Hepatocyte (in vitro differentiated cells): ENCODE data around the gene MIPOL1. TPM values are rescaled to one million over a fixed set of nuclear protein-coding genes. Genes with fewer than 3 reads are reported as not detected.

Source experiments
- DNase-seq: peaks from one replicate; pipeline ENCODE4 v3.0.0-alpha.2; 2016; ENCODE audit warnings: low spot score
- H2AFZ ChIP-seq: fragments of 200-600 bp; sonication (generic); 2 replicates; pipeline ENCODE4 v1.6.0; 2016; ENCODE audit warnings: antibody characterized with exemption, mild to moderate bottlenecking
- H3K27ac ChIP-seq: fragments of 200-600 bp; sonication (generic); 2 replicates; pipeline ENCODE4 v1.5.1; 2016; ENCODE audit warnings: mild to moderate bottlenecking
- H3K27me3 ChIP-seq: fragments of 200-600 bp; sonication (generic); 2 replicates; pipeline ENCODE4 v1.6.1; 2016
- H3K36me3 ChIP-seq: fragments of 200-600 bp; sonication (generic); replicated peaks from 2 replicates; pipeline ENCODE4 v1.5.1; 2016; ENCODE audit warnings: low read depth; ENCODE audit not compliant: insufficient read depth
- H3K4me1 ChIP-seq: fragments of 200-600 bp; sonication (generic); 2 replicates; pipeline ENCODE4 v1.5.1; 2016; ENCODE audit warnings: mild to moderate bottlenecking, moderate library complexity; ENCODE audit not compliant: insufficient read depth
- H3K4me2 ChIP-seq: fragments of 200-600 bp; sonication (generic); 2 replicates; pipeline ENCODE4 v1.6.0; 2016
- H3K4me3 ChIP-seq: fragments of 200-600 bp; sonication (generic); 2 replicates; pipeline ENCODE4 v1.5.1; 2016; ENCODE audit warnings: mild to moderate bottlenecking
- H3K79me2 ChIP-seq: fragments of 200-600 bp; sonication (generic); 2 replicates; pipeline ENCODE4 v1.6.0; 2017; ENCODE audit warnings: mild to moderate bottlenecking
- H3K9me2 ChIP-seq: fragments of 200-600 bp; sonication (generic); replicated peaks from 2 replicates; pipeline ENCODE4 v1.6.0; 2017; ENCODE audit warnings: mild to moderate bottlenecking; ENCODE audit not compliant: insufficient read depth
- H3K9me3 ChIP-seq: fragments of 200-600 bp; sonication (generic); 2 replicates; pipeline ENCODE4 v1.5.1; 2016; ENCODE audit warnings: low read depth, mild to moderate bottlenecking
- H4K20me1 ChIP-seq: fragments of 200-600 bp; sonication (generic); 2 replicates; pipeline ENCODE4 v1.6.0; 2016; ENCODE audit warnings: mild to moderate bottlenecking; ENCODE audit not compliant: insufficient read depth, poor library complexity, severe bottlenecking
- CTCF ChIP-seq: fragments of 200-600 bp; sonication (generic); IDR thresholded peaks from 2 replicates; pipeline ENCODE4 v1.5.1; 2016; ENCODE audit warnings: antibody characterized with exemption, mild to moderate bottlenecking; ENCODE audit not compliant: poor library complexity
- EZH2 ChIP-seq: fragments of 200-600 bp; sonication (generic); IDR thresholded peaks from 2 replicates; pipeline ENCODE4 v1.6.1; 2016; ENCODE audit warnings: antibody characterized with exemption, mild to moderate bottlenecking, borderline replicate concordance
- EZH2phosphoT487 ChIP-seq: fragments of 200-600 bp; sonication (generic); IDR thresholded peaks from one replicate; pipeline ENCODE4 v1.6.1; 2018; ENCODE audit warnings: antibody characterized with exemption, mild to moderate bottlenecking, low read depth, moderate library complexity; ENCODE audit not compliant: unreplicated experiment, severe bottlenecking
- WGBS: methylation state at CpG from one replicate; pipeline ENCODE4 v1.1.6; 2016; ENCODE audit warnings: low lambda C conversion rate; ENCODE audit errors: missing lambda C conversion rate; 5-methylcytosine and 5-hydroxymethylcytosine counted together
- polyA plus RNA-seq: library from polyadenylated mRNA; unstranded; fragments of >200 nt; fragmentation: Nextera tagmentation; extraction: Ambion mirVana; gene quantifications from 2 replicates; pipeline ENCODE4 v1.2.1, GENCODE V29; 2016
- total RNA-seq: library from RNA; depleted of rRNA; stranded (reverse); fragments of >200 nt; gene quantifications from 2 replicates; pipeline ENCODE4 v1.2.3, GENCODE V29; 2014

The MIPOL1 gene
- total and polyA plus RNA-seq, 2 experiments from 2014 or later: 2.6 to 16.6 TPM

- Histone ChIP-seq H4K20me1 (no peaks in the 10 kb centered on the region), H3K9me3 (no peaks in the 10 kb centered on the region), H3K27me3 (no peaks in the 10 kb centered on the region), H3K36me3 (no peaks in the 10 kb centered on the region), H3K4me2 (no peak overlapping the region), H3K4me1 (peaks cover 5% of the 10 kb centered on the region), H2AFZ (no peak overlapping the region), H3K27ac (no peak overlapping the region), H3K79me2 (no peaks in the 10 kb centered on the region), H3K4me3 (no peak overlapping the region), H3K9me2 (no peaks in the 10 kb centered on the region)
- no peak for DNase-seq
- no peak for TF ChIP-seq EZH2
- no peak for TF ChIP-seq CTCF
- TF ChIP-seq EZH2phosphoT487: no peak
- WGBS: 67% methylated on average over 3 of the region's 3 CpGs
Measured at GRCh38 chr14:37436519-37436918, 238.8 kb downstream of the MIPOL1 start.

GRCh38 chr14:37437490-37437889 lies 239.8 kb downstream of the MIPOL1 start:
- TF ChIP-seq EZH2phosphoT487: no peak
- no peak for TF ChIP-seq CTCF
- 61% methylated on average over 2 of the region's 2 CpGs for WGBS

GRCh38 chr14:37438444-37438843 lies 240.7 kb downstream of the MIPOL1 start:
- H3K27me3 ChIP-seq: no peaks in the 10 kb centered on the region
- WGBS: 82% methylated on average over 2 of the region's 2 CpGs
- no peaks in the 10 kb centered on the region for H4K20me1 ChIP-seq
- no peaks in the 10 kb centered on the region for H3K36me3 ChIP-seq
- no peak overlapping the region for H3K27ac ChIP-seq
- H3K79me2 ChIP-seq: no peaks in the 10 kb centered on the region
- H3K4me1 ChIP-seq: peaks cover 5% of the 10 kb centered on the region
- no peak overlapping the region for H2AFZ ChIP-seq
- H3K4me3 ChIP-seq: no peak overlapping the region
- TF ChIP-seq EZH2: no peak
- TF ChIP-seq EZH2phosphoT487: no peak
- no peak for TF ChIP-seq CTCF
- no peaks in the 10 kb centered on the region for H3K9me2 ChIP-seq
- H3K4me2 ChIP-seq: no peak overlapping the region
- no peaks in the 10 kb centered on the region for H3K9me3 ChIP-seq
- no peak for DNase-seq

More at GRCh38 chr14:37437490-37437889, 239.8 kb downstream of the MIPOL1 start:
- Histone ChIP-seq H3K36me3 (no peaks in the 10 kb centered on the region), H3K79me2 (no peaks in the 10 kb centered on the region), H4K20me1 (no peaks in the 10 kb centered on the region), H3K27me3 (no peaks in the 10 kb centered on the region), H3K27ac (no peak overlapping the region), H3K9me3 (no peaks in the 10 kb centered on the region), H3K4me1 (peaks cover 5% of the 10 kb centered on the region), H3K4me2 (no peak overlapping the region), H2AFZ (no peak overlapping the region), H3K9me2 (no peaks in the 10 kb centered on the region), H3K4me3 (no peak overlapping the region)
- no peak for DNase-seq

GRCh38 chr14:37443461-37443860 lies 245.7 kb downstream of the MIPOL1 start:
- Histone ChIP-seq H3K4me2 (no peak overlapping the region), H4K20me1 (no peaks in the 10 kb centered on the region), H3K9me3 (no peaks in the 10 kb centered on the region), H3K4me1 (no peaks in the 10 kb centered on the region), H2AFZ (no peak overlapping the region), H3K79me2 (no peaks in the 10 kb centered on the region), H3K27me3 (no peaks in the 10 kb centered on the region), H3K27ac (no peak overlapping the region), H3K4me3 (no peak overlapping the region), H3K36me3 (no peaks in the 10 kb centered on the region), H3K9me2 (no peaks in the 10 kb centered on the region)
- no peak for DNase-seq
- WGBS: 100% methylated on average over 1 of the region's 1 CpG
- TF ChIP-seq EZH2phosphoT487: no peak
- no peak for TF ChIP-seq EZH2
- no peak for TF ChIP-seq CTCF
